NOMO-1 treated with DMSO at 0.1 percent for 48 hours (cell line): ENCODE data around the gene IGLL1.
"Not testable (repeated sequence)": the region's sequence is repeated elsewhere in the genome, so short reads cannot be mapped to it uniquely, and the experiment has no call there.

ENCODE experiments used
- DNase-seq: peaks from one replicate; lab custom pipeline; 2025; ENCODE audit not compliant: unreplicated experiment; lab: John Stamatoyannopoulos, UW

IGLL1 gene

DNA sequence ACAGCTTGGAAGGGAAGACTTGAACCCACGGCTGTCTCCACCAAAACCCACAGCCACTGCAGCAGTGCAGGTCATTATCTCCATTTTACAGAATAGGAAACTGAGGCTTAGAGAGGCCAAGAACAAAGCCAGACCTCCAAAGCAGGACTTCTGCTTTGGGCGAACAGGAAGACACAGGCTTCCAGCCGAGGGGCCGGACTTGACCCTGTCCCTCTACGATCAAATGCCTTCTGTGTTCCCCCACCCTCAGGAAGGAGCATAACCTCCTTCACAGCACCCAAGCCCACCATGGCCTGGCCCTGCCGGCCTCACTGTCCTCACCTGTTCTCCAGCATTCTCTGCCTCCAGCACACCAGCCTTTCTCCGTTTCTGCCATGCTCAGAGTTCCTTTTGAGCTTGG is 15.8 kb downstream of the IGLL1 start:
- no peak for DNase-seq

DNA sequence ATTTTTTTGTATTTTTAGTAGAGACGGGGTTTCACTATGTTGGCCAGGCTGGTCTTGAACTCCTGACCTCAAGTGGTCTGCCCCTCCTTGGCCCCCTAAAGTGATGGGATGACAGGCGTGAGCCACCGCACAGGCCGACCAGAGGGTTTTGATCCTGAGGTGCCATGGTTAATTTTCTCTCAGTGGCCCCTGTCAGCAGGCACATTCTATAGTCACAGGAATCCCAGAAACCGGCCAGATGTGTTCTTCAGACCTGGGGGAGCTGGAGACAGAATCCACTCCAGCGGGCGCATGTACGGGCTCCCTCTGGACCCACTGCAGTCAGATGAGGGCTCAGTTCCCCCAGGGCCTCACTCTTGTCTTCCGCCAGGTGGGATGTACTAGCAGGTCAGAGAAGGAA is 17.0 kb downstream of the IGLL1 start:
- no peak for DNase-seq

DNA sequence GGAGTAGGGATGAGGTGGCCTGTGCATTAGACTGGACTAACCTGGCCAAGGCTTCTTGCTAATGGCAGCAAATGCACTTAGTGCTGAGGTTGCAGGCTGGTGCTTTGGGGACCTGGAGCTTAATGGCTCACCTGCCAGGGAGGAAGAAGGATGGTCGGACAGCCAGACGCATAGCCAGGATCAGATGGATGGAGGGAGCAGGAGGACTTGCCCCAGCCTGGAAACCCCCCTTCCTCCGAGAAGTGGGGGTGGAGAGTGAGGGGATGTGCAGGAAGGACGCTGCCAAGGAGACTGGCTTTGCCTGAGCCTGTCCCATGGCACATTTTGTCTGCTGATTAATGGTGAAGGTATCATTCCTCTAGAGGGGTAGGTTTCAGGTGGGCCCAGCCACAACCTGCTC is 17.9 kb downstream of the IGLL1 start:
- no peak for DNase-seq

DNA sequence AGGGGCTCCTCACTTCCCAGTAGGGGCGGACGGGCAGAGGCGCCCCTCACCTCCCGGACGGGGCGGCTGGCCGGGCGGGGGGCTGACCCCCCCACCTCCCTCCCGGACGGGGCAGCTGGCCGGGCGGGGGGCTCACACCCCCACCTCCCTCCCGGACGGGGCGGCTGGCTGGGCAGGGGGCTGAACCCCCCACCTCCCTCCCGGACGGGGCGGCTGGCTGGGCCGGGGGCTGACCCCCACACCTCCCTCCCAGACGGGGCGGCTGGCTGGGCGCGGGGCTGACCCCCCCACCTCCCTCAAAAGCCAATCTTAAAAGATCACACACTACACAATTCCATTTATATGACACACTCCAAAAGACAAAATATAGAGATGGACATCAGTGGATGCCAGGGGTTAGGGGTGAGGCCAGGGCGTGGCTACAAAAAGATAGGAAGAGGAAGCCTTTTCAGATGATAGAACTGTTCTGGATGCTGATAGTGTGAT is 19.0 kb downstream of the IGLL1 start:
- DNase-seq = not testable (repeated sequence)

DNA sequence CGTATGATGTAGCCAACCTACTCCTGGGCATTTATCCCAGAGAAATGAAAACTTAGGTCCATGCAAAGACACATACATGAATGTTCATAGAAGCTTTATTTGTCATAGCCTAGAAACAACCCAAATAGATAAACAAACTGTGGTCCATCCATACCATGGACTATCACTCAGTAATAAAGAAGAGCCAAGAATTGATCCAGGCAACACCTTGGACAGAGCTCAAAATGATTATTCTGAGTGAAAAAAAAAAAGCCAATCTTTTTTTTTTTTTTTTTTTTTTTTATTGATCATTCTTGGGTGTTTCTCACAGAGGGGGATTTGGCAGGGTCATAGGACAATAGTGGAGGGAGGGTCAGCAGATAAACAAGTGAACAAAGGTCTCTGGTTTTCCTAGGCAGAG is 19.9 kb downstream of the IGLL1 start:
- DNase-seq = not testable (repeated sequence)

DNA sequence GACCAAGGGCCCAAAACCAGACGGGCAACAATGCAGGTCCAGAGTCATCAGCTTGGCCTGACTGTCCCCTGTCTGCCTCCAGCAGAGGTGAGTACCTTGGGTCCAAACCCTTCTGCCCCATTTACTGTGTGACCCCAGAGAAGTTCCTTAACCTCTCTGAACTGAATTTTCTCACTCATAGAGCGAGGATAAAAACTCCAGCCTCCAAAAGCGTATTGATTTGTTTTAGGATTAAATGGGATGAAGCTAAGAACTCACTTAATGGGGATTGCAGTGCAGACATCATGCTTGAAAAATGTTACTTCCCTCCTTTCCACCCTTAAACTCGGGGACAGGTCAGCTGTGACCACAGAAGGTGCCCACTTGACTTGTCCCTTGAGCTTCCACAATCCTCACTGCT is 22.6 kb downstream of the IGLL1 start:
- no peak for DNase-seq

DNA sequence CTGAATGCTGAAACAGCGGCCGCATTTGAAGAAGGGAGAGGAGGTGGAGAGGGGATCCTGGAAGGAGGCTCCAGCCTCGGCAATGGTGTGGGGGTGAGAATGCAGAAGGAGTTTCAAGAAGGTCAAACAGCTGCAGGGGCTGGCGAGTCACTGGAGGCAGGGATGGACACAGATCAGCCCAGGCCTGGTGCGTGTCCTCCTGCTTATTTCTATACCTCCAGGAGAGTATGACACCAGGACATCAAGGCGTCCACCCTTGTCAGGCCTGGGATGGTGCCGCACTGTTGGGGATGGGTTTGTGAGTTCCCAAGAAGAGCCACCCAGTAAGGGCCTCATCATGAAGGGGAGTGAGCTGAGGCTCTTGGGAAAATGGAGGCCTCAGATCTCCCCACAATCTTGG is 23.1 kb downstream of the IGLL1 start:
- DNase-seq = no peak

DNA sequence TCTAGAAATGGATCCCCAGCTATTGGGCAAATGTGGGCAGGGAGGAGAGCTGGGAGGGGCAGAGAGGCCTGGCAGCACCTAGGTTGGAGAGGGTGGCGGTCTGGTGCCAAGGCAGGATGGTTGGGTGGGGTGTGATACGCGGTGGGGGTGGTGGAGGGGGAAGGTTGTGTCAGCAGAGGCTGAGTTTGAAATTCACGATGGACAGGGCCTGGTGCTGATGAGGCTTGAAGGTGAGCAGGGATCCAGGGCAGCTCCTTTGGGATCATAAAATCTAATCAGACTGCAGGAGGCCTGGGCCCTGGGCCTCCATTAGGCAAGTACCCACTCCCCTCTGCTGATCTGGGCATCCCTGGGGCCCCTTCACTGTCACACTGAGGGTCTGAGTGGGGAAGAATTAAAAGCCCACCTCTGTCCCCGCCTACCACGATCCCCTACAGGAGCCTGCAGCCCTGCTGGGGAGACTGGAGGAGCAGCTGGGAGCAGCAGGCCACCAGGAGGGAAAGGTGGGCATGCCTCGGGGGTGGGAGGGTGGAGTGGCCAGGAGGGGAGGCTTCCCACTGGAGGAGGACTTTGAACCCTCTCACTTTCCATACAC is 24.0 kb downstream of the IGLL1 start:
- no peak for DNase-seq

DNA sequence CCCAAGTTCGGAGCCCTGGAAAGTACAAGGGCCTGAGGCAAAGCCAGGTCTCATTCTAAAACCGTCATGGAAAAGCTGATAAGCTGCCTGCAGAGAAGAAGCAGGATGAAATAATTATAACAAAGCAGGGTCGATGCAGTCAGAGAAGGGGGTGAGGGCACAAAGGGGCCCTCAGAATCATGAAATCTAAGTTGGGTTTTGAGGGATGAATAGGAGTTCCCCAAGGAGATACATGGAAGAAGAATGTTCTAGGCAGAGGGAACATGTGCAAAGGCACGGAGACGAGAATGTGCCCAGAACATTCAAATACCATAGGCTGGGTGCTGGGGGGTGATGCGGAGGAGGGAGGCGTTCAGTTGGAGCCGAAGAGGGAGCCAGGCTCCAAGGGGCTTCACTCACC is 25.0 kb downstream of the IGLL1 start:
- no peak for DNase-seq

DNA sequence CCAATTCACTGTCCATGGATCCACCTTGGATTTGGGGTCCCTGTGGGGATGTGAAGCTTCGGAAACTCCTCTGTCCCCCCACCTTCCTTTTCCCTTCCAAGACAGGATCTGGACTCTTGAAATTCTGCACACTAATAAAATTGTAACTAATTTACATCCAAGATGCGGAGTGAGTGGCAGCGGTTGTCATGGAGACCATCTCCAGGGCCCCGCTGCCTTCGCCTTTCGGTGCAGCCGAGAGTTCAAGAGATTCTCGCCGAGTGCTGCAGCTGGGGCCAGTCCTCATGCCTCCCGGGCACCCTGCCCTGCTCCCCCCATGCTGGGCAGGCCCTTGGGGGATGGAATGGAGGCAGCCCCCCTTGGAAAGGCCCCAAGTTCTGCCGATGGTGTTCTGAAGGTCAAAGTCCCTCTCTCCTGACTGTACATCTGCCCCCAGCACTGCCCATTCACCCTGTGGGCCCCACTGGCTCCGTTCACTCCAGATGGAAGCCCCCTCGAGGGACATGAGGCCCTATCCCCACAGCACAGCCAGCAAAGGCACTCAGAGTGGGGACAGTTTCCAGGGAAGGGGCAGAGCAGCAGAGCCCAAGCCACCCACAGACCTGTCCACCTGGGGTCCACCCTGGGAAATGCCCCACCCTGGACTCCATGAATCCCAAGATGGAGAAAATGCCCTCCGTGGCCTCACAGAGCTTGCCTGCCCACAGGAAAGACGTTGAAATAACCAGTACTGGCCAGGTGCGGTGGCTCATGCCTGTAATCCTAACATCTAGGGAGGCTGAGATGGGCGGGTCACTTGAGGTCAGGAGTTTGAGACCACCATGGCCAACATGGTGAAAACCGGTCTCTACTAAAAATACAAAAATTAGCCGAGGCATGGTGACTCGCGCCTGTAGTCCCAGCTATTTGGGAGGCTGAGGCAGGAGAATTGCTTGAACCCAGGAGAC is 25.9 kb downstream of the IGLL1 start:
- DNase-seq = no peak

DNA sequence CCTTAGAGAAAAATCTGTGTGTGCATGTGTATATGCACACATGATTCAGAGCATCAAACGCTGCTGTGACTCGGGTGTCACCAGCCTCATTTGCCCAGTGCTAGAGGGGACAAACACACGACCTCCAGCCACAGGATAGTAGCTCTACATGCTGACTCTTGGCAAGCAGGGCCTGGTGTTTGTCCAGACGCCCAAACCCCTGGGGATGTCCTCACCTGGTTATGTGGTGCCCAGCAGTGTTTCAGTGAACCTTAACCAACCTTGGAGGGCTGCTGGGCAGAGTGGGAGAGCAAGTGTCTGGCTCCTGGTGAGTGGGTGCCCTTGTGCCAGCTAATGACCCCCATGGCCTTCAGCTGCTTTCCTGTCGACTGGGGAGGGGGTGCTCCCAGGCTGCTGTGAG is 26.7 kb downstream of the IGLL1 start:
- DNase-seq = no peak

DNA sequence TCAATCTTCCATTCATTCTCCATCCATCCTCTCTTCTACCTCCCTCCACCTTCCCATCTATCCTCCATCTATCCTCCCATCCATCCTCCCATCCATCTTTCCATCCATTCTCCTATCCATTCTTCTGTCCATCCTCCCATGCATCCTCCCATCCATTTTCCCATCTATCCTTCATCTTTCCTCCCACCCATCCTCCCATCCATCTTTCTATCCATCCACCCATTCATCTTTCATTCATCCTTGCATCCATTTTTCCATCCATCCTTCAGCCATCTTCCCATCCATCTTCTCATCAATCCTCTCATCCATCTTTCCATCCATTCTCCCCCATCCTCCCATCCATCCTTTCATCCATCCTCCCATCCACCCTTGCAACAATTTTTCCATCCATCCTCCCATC is 27.5 kb downstream of the IGLL1 start:
- no peak for DNase-seq

DNA sequence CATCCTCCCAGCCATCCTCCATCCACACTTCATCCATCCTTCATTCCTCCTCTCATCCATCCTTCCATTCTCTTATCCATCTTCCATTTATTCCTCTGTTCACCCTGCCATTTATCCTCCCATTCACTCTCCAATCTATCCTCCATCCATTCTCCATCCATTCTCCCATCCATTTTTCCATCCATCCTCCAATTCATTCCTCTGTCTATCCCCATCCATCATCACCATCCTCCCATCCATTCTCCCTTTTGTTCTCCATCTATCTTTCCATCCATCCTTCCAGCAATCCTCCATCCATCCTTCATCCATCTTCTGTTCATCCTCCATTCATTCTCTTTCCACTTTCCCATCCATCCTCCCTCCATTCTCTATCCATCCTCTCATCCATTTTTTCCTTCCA is 28.7 kb downstream of the IGLL1 start:
- no peak for DNase-seq

DNA sequence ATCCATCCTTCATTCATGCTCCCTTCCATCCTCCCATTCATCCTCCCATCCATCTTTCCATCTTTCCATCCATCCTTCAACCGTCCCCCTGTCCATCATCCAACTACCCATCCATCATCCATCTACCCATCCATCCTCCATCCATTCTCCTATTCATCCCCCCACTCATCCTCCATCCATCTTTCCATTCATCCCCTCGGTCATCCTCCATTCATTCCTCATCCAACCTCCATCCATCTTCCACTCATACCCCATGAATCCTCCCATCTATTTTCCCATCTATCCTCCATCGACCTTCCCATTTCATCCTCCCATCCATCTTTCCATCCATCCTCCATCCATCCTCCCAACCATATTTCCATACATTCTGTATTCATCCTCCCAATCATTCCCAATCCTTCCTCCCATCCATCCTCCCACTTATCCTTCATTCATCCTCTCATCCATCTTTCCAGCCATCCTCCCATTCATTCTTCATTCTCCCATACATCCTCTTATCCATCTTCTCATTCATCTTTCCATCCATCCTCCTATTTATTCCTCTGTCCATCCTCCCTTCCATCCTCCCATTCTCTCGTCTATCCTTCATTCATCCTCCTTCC is 29.9 kb downstream of the IGLL1 start:
- DNase-seq = no peak

DNA sequence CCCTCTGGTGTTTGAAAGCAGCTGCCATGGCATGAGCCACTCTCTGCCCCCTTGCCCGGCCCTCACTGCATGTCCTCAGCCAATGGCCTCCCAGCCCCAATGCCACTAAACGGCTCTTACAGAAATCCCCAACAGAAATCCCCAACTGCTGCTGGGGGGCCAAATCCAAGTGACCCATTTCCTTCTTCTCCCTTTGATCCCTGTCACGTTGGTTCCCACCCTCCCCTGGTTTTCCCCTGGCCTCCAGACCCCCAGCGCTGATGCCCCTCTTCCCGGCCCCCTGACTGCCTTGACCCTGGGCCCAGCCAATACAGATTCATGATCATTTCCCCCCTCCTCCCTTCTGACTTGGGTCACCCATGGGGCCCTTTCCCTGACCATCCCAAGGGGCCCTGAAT is 30.9 kb downstream of the IGLL1 start:
- DNase-seq = no peak

DNA sequence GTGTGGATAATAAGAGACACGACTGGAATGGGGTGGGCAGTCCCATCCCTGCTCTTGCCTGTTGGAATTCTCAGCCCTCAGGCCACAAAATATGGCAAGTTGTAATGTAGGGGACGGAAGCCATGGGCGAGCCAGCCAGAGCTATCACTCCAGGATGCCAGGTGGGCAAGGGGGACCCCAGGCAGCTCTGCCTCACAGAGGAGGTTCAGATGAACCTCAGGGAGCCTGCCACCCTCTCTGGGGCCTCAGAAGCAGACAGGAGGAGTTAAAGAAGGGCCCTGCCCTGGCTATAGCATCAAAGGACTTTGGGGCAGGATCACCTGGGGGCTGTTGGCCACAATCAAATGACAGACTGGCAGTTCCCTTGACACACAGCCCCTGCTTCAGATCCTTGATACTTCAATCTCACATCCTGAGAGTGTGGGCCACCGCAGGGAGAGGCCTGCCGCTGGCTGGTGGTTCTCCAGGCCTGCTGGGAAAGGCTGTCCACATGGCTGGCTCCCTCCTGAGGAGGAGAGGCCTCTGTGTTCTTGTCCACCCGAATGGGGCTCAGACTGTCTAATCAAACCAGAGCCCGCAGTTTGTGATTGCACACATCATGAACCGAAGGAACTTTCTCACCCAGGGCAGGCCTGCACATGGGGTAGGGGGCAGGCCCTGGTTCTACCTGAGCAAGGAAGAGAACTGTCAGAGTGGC is 31.4 kb downstream of the IGLL1 start:
- no peak for DNase-seq

DNA sequence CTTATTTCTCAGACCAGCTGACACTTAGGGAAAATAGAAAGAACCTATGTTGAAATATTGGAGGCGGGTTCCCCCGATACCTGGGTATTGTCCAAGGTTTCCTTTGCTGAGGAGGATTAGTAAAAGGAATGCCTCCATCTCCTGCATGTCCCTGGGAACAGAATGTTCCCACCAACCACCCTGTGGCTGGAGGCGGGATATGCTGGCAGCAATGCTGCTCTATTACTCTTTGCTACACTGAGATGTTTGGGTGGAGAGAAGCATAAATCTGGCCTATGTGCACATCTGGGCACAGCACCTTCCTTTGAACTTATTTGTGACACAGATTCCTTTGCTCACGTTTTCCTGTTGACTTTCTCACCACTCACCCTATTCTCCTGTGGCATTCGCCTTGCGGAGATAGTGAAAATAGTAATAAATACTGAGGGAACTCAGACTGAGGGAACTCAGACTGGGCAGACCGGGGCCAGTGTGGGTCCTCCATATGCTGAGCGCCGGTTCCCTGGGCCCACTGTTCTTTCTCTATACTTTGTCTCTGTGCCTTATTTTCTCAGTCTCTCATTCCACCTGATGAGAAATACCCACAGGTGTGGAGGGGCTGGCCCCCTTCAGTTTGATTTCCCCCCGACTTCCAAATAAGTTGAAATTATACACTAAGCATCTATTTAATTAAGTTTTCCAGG is 32.1 kb downstream of the IGLL1 start:
- DNase-seq = no peak

DNA sequence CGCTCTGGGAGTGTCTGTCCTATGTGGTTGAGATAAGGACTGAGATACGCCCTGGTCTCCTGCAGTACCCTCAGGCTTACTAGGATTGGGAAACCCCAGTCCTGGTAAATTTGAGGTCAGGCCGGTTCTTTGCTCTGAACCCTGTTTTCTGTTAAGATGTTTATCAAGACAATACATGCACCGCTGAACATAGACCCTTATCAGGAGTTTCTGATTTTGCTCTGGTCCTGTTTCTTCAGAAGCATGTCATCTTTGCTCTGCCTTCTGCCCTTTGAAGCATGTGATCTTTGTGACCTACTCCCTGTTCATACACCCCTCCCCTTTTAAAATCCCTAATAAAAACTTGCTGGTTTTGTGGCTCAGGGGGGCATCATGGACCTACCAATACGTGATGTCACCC is 32.7 kb downstream of the IGLL1 start:
- DNase-seq = not testable (repeated sequence)

DNA sequence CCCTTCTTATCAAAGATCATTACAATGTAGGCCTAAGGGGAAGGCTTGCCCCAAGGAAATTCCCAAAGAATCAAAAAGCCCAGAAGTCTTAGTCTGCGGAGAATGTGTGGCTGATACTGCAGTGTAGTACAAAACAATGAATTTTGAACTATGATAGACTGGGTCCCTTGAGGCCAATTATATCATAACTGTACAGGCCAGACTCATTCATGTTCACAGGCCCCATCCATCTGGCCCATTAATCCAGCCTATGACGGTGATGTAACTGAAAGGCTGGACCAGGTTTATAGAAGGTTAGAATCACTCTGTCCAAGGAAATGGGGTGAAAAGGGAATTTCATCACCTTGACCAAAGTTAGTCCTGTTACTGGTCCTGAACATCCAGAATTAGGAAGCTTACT is 35.2 kb downstream of the IGLL1 start:
- no peak for DNase-seq

DNA sequence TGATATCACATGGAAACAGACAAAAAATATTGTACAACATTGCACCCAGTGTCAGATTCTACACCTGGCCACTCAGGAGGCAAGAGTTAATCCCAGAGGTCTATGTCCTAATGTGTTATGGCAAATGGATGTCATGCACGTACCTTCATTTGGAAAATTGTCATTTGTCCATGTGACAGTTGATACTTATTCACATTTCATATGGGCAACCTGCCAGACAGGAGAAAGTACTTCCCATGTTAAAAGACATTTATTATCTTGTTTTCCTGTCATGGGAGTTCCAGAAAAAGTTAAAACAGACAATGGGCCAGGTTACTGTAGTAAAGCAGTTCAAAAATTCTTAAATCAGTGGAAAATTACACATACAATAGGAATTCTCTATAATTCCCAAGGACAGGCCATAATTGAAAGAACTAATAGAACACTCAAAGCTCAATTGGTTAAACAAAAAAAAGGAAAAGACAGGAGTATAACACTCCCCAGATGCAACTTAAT is 36.5 kb downstream of the IGLL1 start:
- not testable (repeated sequence) for DNase-seq

DNA sequence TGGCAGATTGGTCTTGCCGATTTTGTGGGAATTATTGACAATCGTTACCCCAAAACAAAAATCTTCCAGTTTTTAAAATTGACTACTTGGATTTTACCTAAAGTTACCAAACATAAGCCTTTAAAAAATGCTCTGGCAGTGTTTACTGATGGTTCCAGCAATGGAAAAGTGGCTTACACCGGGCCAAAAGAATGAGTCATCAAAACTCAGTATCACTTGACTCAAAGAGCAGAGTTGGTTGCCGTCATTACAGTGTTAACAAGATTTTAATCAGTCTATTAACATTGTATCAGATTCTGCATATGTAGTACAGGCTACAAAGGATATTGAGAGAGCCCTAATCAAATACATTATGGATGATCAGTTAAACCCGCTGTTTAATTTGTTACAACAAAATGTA is 37.2 kb downstream of the IGLL1 start:
- no peak for DNase-seq
